Measurements from ENCODE around the gene SYT13.

- TF ChIP-seq, protein P1, sequence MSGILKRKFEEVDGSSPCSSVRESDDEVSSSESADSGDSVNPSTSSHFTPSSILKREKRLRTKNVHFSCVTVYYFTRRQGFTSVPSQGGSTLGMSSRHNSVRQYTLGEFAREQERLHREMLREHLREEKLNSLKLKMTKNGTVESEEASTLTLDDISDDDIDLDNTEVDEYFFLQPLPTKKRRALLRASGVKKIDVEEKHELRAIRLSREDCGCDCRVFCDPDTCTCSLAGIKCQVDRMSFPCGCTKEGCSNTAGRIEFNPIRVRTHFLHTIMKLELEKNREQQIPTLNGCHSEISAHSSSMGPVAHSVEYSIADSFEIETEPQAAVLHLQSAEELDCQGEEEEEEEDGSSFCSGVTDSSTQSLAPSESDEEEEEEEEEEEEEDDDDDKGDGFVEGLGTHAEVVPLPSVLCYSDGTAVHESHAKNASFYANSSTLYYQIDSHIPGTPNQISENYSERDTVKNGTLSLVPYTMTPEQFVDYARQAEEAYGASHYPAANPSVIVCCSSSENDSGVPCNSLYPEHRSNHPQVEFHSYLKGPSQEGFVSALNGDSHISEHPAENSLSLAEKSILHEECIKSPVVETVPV (CRISPR knock-in tag; IDR thresholded peaks at IDR 0.05), result no peak
- no peak for TF ChIP-seq ZNF565 (CRISPR knock-in tag; conservative IDR thresholded peaks at IDR 0.05; ENCODE audit: low read depth)
- no peak for TF ChIP-seq PATZ1 (CRISPR knock-in tag; IDR thresholded peaks at IDR 0.05; ENCODE audit: borderline replicate concordance)
- TF ChIP-seq ISL1 (CRISPR knock-in tag; IDR thresholded peaks at IDR 0.05), result no peak
- TF ChIP-seq ZNF70 (CRISPR knock-in tag; IDR thresholded peaks at IDR 0.05), result no peak
These were observed 76.0 kb downstream of the SYT13 start for GRCh38 chr11:45209891-45210699.

All from SK-N-SH treated with all-trans-retinoic acid at 6 μM for 48 hours (cell line).